ENCODE results near the gene MUC15.

DNA sequence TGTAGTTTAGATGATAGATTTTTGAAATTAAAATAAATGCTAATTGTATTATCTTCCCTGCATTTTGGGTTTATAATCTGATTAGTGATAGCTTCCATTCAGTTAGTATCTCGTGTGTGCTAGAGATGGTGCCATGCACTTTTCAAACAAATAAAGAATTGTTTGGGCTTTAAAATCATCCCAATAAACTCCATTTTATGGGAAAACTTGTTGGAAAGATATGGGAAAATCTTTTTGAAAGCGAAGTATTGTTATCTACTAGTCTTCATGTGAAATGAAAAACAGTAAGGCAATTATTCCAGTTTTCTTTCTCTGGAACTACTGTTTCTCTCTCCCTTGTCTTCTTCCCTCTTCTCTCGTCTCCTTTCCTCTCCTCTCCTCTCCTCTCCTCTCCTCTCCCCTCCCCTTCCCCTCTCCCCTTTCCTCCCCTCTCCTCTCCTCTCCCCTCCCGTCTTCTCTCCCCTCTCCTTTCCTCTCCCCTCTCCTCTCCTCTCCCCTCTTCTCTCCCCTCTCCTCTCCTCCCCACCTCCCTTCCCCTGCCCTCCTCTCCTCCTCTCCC, 27.9 kb upstream of the MUC15 start:
- no peak for TF ChIP-seq EP300 (IDR thresholded peaks at IDR 0.05; ENCODE audit: borderline replicate concordance in 1 of 2, control insufficient read depth in 1 of 2, low read depth in 2 of 2, low read length in 2 of 2)
- TF ChIP-seq ZNF274 (IDR thresholded peaks at IDR 0.05; ENCODE audit: insufficient read depth, insufficient read length): no peak
